ENCODE data around the gene ACSL1.

The ACSL1 gene

GRCh38 chr4:184825141-184825895, 450 bp downstream of the ACSL1 start:
- no peaks in the 10 kb centered on the region for H3K4me1 ChIP-seq (ENCODE audit: control insufficient read depth, insufficient read depth, low read length)
- H3K4me3 ChIP-seq (ENCODE audit: low read depth, low read length): peak overlapping the region; percentile 53
- no peak for TF ChIP-seq SCRT2 (tag by site-specific recombination; IDR thresholded peaks at IDR 0.05)
- TF ChIP-seq GLIS2 (tag by site-specific recombination; IDR thresholded peaks at IDR 0.05): peak; percentile 31; the same call in 1 of the 2 replicates
- TF ChIP-seq ZBTB6 (tag by site-specific recombination; IDR thresholded peaks at IDR 0.05): no peak
- TF ChIP-seq OSR2 (tag by site-specific recombination; IDR thresholded peaks at IDR 0.05): no peak
- no peak for TF ChIP-seq ZNF302 (tag by site-specific recombination; IDR thresholded peaks at IDR 0.05; ENCODE audit: low read depth)
- TF ChIP-seq ZNF335 (tag by site-specific recombination; conservative IDR thresholded peaks at IDR 0.05): peak; percentile 74
- TF ChIP-seq ZNF513 (tag by site-specific recombination; IDR thresholded peaks at IDR 0.05): no peak
- TF ChIP-seq ZNF76 (tag by site-specific recombination; IDR thresholded peaks at IDR 0.05; ENCODE audit: borderline replicate concordance, low read depth): no peak
- TF ChIP-seq ZNF558 (tag by site-specific recombination; IDR thresholded peaks at IDR 0.05): no peak
- TF ChIP-seq ZBTB26 (tag by site-specific recombination; optimal IDR thresholded peaks at IDR 0.05): peak; percentile 58
- no peak for TF ChIP-seq ZSCAN23 (tag by site-specific recombination; IDR thresholded peaks at IDR 0.05)
- TF ChIP-seq ZNF157 (tag by site-specific recombination; IDR thresholded peaks at IDR 0.05): no peak
- no peaks in the 10 kb centered on the region for H3K9me3 ChIP-seq (ENCODE audit: control insufficient read depth, insufficient read depth, low read depth, low read length)
- POLR2A ChIA-PET: no interaction called here
- no peaks in the 10 kb centered on the region for H3K36me3 ChIP-seq (ENCODE audit: control insufficient read depth in 2 of 2, insufficient read depth in 1 of 2, low read length in 2 of 2)
- peak overlapping the region; percentile 54; the same call in 1 of the 2 replicates for H3K27ac ChIP-seq (ENCODE audit: extremely low read depth, low read depth, low read length)
- CTCF ChIA-PET: interaction anchor here (0.6 to 0.8 kb wide), 2 partner anchors 44 to 80 kb away, joined by 3 read pairs; no protein-coding TSS in a partner anchor

GRCh38 chr4:184824776-184825084, 1.0 kb downstream of the ACSL1 start:
- Histone ChIP-seq H3K9me3 (ENCODE audit: control insufficient read depth, insufficient read depth, low read depth, low read length) (no peaks in the 10 kb centered on the region), H3K4me3 (ENCODE audit: low read depth, low read length) (peak overlapping the region; percentile 53), H3K36me3 (ENCODE audit: control insufficient read depth in 2 of 2, insufficient read depth in 1 of 2, low read length in 2 of 2) (no peaks in the 10 kb centered on the region), H3K4me1 (ENCODE audit: control insufficient read depth, insufficient read depth, low read length) (no peaks in the 10 kb centered on the region), H3K27ac (ENCODE audit: extremely low read depth, low read depth, low read length) (no peak overlapping the region)
- ChIA-PET CTCF (no interaction called here), POLR2A (no interaction called here)
- TF ChIP-seq ZNF354C (tag by site-specific recombination; IDR thresholded peaks at IDR 0.05; ENCODE audit: borderline replicate concordance, low read depth) (no peak), ZNF274 (IDR thresholded peaks at IDR 0.05; ENCODE audit: low read length) (no peak), ZNF274 (tag by site-specific recombination; IDR thresholded peaks at IDR 0.05; ENCODE audit: borderline replicate concordance) (no peak), ZBTB26 (tag by site-specific recombination; optimal IDR thresholded peaks at IDR 0.05) (no peak), ZBTB8A (tag by site-specific recombination; IDR thresholded peaks at IDR 0.05) (no peak), ZNF169 (tag by site-specific recombination; IDR thresholded peaks at IDR 0.05) (no peak), ZNF148 (tag by site-specific recombination; IDR thresholded peaks at IDR 0.05; ENCODE audit: borderline replicate concordance) (no peak), ZNF24 (tag by site-specific recombination; IDR thresholded peaks at IDR 0.05) (no peak), ZNF362 (tag by site-specific recombination; IDR thresholded peaks at IDR 0.05) (no peak), ATF2 (tag by site-specific recombination; IDR thresholded peaks at IDR 0.05; ENCODE audit: low read depth) (no peak), ZBTB44 (tag by site-specific recombination; IDR thresholded peaks at IDR 0.05) (no peak)

All from HEK293 (cell line).